ENCODE results near the gene ERN1. TPM values are rescaled to one million over a fixed set of nuclear protein-coding genes. Genes with fewer than 3 reads are reported as not detected.

Gene ERN1
- polyA plus RNA-seq, 1 donor (not counting 4 experiments of a cell fraction or from before 2014, with no cell fraction given): 7.1 TPM

DNA sequence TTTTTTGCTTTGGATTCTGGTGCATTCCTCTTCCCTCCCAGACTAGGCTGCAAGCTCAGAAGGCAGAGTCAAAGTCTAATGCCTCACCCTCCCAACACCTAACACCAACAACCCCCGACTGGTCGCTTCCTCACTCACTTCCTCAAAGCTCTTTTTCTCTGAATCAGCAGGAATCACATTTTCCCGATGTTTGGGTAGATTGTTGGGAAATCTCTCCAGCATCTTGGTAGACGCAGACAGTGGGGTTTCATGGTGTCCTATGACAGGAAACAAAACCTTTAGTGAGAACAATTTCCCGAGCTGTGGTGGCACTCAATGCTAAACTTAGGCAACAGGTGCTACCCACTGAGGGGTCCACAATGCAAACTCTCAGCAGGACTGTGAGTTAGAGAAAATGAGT, 69.6 kb downstream of the ERN1 start:
- dilution Hi-C loops (cut with MboI; ENCODE audit: extremely low pct_ligation_motif_present, low sequenced_read_pairs): no loop called here
- Histone ChIP-seq H3K36me3 (ENCODE audit: control insufficient read depth in 2 of 2, extremely low read depth in 1 of 2, insufficient read depth in 2 of 2, low read length in 2 of 2) (peaks cover 21 to 43% of the 10 kb centered on the region in 2 experiments), H3K27ac (ENCODE audit: control insufficient read depth, insufficient read depth, low read length) (no peak overlapping the region), H4K20me1 (ENCODE audit: control insufficient read depth, extremely low read depth, insufficient read depth, low read length) (no peaks in the 10 kb centered on the region), H3K9me3 (ENCODE audit: control insufficient read depth, low read depth, low read length) (no peaks in the 10 kb centered on the region), H3K4me2 (ENCODE audit: control insufficient read depth, extremely low read depth, insufficient read depth, low read depth, low read length) (no peak overlapping the region), H3K4me1 (ENCODE audit: control insufficient read depth, extremely low read depth, insufficient read depth, low read length) (peaks cover 11% of the 10 kb centered on the region), H3K9me1 (ENCODE audit: control insufficient read depth, extremely low read depth, insufficient read depth, low read length) (peaks cover 2% of the 10 kb centered on the region), H3K4me3 (ENCODE audit: control insufficient read depth in 2 of 3, extremely low read depth in 1 of 3, insufficient read depth in 2 of 3, low read depth in 1 of 3, low read length in 3 of 3) (no peak overlapping the region), H3K9ac (ENCODE audit: control insufficient read depth, extremely low read depth, insufficient read depth, low read length) (no peak overlapping the region), H3K27me3 (ENCODE audit: control insufficient read depth, extremely low read depth, insufficient read depth, low read length) (no peaks in the 10 kb centered on the region), H2AFZ (ENCODE audit: control insufficient read depth, low read length) (no peak overlapping the region), H3K79me2 (ENCODE audit: control insufficient read depth, insufficient read depth, low read length) (no peaks in the 10 kb centered on the region)
- no peak for TF ChIP-seq EZH2 (IDR thresholded peaks at IDR 0.05; ENCODE audit: low read length)
- TF ChIP-seq, protein P1, sequence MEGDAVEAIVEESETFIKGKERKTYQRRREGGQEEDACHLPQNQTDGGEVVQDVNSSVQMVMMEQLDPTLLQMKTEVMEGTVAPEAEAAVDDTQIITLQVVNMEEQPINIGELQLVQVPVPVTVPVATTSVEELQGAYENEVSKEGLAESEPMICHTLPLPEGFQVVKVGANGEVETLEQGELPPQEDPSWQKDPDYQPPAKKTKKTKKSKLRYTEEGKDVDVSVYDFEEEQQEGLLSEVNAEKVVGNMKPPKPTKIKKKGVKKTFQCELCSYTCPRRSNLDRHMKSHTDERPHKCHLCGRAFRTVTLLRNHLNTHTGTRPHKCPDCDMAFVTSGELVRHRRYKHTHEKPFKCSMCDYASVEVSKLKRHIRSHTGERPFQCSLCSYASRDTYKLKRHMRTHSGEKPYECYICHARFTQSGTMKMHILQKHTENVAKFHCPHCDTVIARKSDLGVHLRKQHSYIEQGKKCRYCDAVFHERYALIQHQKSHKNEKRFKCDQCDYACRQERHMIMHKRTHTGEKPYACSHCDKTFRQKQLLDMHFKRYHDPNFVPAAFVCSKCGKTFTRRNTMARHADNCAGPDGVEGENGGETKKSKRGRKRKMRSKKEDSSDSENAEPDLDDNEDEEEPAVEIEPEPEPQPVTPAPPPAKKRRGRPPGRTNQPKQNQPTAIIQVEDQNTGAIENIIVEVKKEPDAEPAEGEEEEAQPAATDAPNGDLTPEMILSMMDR (optimal IDR thresholded peaks at IDR 0.05 in 1 of 3, IDR thresholded peaks at IDR 0.05 in 1 of 3, conservative IDR thresholded peaks at IDR 0.05 in 1 of 3; ENCODE audit: extremely low read depth in 1 of 3, insufficient read depth in 2 of 3, low read length in 3 of 3): no peak
- no peak for FAIRE-seq
- DNase-seq (ENCODE audit: low read depth, low spot score): no peak

DNA sequence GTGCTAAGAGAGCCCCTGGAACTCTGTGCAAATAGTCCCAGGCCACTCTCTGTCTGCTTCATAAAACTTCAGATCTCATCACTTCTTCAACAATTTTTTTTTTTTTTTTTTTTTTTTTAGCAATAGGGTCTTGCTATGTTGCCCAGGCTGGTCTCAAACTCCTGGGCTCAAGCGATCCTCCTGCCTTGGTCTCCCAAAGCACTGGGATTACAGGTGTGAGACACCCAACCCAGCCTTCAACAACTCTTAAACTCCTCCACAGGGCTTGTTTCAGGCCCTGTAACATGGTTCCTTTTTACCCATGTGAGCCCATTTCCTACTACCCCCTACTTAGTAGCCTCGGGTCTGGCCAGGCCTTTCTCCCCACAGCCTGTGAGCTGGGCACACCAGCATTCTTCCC, 70.2 kb downstream of the ERN1 start:
- no peak overlapping the region for H3K4me2 ChIP-seq (ENCODE audit: control insufficient read depth, extremely low read depth, insufficient read depth, low read depth, low read length)
- H3K4me3 ChIP-seq (ENCODE audit: control insufficient read depth in 2 of 3, extremely low read depth in 1 of 3, insufficient read depth in 2 of 3, low read depth in 1 of 3, low read length in 3 of 3): no peak overlapping the region
- FAIRE-seq: no peak
- peaks cover 2% of the 10 kb centered on the region for H3K9me1 ChIP-seq (ENCODE audit: control insufficient read depth, extremely low read depth, insufficient read depth, low read length)
- TF ChIP-seq, protein P1 (optimal IDR thresholded peaks at IDR 0.05 in 1 of 3, IDR thresholded peaks at IDR 0.05 in 1 of 3, conservative IDR thresholded peaks at IDR 0.05 in 1 of 3; ENCODE audit: extremely low read depth in 1 of 3, insufficient read depth in 2 of 3, low read length in 3 of 3): no peak
- TF ChIP-seq EZH2 (IDR thresholded peaks at IDR 0.05; ENCODE audit: low read length): no peak
- H3K4me1 ChIP-seq (ENCODE audit: control insufficient read depth, extremely low read depth, insufficient read depth, low read length): peaks cover 11% of the 10 kb centered on the region
- H3K27ac ChIP-seq (ENCODE audit: control insufficient read depth, insufficient read depth, low read length): no peak overlapping the region
- H3K79me2 ChIP-seq (ENCODE audit: control insufficient read depth, insufficient read depth, low read length): no peaks in the 10 kb centered on the region
- H3K36me3 ChIP-seq (ENCODE audit: control insufficient read depth in 2 of 2, extremely low read depth in 1 of 2, insufficient read depth in 2 of 2, low read length in 2 of 2): peaks cover 25 to 48% of the 10 kb centered on the region in 2 experiments
- H4K20me1 ChIP-seq (ENCODE audit: control insufficient read depth, extremely low read depth, insufficient read depth, low read length): no peaks in the 10 kb centered on the region
- H3K9me3 ChIP-seq (ENCODE audit: control insufficient read depth, low read depth, low read length): no peaks in the 10 kb centered on the region
- dilution Hi-C loops (cut with MboI; ENCODE audit: extremely low pct_ligation_motif_present, low sequenced_read_pairs): no loop called here
- no peaks in the 10 kb centered on the region for H3K27me3 ChIP-seq (ENCODE audit: control insufficient read depth, extremely low read depth, insufficient read depth, low read length)
- no peak overlapping the region for H2AFZ ChIP-seq (ENCODE audit: control insufficient read depth, low read length)
- no peak for DNase-seq (ENCODE audit: low read depth, low spot score)
- H3K9ac ChIP-seq (ENCODE audit: control insufficient read depth, extremely low read depth, insufficient read depth, low read length): no peak overlapping the region
